NCI-H128 (cell line): Measurements from ENCODE around the gene GALC.

ENCODE experiments used
- DNase-seq: peaks from one replicate; lab custom pipeline; 2025; ENCODE audit not compliant: unreplicated experiment; lab: John Stamatoyannopoulos, UW

GALC gene

DNA sequence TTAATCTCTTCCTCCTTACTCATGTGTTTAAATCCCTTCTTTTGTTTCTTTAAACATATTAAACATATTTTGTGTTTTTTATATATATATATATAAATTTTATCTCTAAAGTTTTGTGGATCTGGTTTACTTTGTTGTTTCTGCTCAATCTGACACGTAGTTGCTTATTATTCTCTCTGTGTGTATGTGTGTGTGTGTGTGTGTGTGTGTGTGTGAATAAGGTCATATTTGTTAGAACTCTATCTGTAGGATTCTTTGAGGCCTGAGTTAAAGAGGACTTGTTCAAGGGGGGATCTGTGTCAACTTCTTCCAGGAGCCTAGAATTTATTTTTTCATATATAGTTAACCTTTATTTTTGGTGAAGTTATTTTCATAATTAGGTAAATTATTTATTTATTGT is 14.6 kb upstream of the GALC start:
- DNase-seq, result no peak

DNA sequence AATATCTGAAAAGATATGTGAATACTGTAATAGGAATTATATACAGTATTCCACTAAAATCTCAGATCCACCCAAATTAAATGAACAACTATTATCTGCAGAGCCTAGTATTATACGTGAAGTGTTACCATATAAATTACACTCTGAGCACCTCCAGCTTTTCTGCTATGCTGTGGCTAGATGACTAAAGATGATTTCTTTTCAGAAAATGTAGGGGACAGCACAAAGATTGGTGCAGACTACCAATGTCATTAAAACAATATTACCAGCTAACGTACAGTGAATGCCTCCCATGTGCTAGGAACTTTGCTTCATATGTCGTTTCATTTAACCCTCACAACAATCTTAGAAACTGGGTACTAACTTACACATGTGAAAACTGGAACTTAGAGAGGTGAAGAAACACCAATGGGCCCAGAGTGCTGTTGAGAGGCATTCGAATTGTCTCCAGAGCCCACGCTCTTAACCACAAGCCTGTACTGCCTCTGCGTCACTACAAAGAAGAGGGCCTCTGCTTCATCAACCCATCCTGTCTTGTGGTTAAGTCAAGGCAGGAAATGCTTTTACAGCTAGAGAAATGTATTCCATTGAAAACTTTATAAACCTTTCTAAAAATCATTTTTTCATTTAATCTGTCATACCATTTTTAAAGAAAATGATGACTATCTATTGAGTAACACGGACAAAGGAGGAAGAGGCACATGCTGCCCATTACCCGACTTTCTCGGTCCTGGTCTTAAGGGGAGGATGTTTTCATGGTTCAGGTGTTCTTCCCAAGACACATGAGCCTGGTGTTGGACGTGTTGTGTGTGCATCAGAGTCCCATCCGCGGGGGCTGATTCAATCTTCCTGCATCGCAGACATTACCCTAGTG is 13.2 kb upstream of the GALC start:
- no peak for DNase-seq

DNA sequence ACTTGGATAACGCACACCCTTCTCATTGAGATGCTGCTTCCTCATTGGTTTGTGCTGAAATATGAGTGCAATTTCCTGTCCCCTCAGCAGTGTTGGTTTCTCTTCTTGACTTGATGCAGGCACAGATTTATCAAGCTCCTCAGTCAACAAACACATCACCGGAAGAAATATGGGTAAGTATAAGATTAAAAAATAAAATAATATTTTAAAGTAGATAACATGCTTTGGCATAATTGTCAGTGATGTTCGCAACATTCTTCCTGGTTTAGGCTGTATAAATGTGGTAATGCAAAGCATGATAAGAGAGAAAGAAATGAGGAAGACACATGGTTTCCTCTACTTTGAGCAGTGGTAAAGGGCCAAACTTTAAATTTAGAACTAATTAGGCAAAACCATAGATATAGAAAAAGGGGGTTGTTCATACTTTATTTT is 12.1 kb upstream of the GALC start, which contains the start of gene GPR65:
Gene GPR65 (plus strand): TSS at position 86 of the 432 bp plus-strand sequence. CDS start 5,713 bp downstream, outside the sequence.
- no peak for DNase-seq

DNA sequence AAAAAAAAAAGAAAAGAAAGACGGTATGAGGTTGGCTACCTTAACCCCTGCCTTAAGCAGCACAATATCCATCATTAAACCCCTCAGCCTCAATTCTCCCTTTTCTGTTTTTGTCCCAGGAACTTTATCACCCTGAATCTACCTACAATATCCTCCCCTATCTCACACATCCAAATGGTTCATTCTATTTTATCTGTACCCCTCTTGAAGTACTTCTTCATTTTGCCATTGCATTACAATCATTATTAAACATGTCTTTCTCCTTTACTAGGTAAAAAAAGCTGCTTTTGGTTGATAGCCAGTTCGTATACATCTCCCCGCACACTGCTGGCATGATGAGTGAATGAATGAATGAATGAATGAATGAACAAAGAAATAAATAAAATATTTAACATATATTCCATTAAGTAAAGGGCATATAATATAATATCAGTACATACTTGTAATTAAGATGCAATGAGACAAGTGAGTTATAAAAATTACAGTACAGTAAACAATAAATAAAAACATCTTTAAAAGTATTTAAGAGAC is 11.6 kb upstream of the GALC start:
- DNase-seq, result no peak

DNA sequence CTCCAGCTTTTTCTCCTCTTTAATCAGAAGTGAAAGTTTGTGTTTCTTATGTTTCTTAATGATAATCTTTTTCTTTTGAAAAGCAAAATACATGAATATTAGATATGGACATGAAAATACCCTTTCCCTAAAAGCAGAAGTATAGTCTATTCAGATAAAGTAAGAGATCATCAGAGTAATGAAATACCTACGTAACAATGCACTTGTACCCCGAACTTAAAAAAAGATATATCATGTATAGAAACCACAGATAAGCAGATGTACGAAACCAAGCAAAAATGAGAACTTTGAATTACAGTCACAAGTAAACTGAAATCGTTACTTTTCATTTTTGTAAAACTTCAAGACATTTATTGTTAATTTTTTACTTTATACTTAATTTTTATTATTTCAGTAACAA is 10.4 kb upstream of the GALC start:
- DNase-seq, result no peak

DNA sequence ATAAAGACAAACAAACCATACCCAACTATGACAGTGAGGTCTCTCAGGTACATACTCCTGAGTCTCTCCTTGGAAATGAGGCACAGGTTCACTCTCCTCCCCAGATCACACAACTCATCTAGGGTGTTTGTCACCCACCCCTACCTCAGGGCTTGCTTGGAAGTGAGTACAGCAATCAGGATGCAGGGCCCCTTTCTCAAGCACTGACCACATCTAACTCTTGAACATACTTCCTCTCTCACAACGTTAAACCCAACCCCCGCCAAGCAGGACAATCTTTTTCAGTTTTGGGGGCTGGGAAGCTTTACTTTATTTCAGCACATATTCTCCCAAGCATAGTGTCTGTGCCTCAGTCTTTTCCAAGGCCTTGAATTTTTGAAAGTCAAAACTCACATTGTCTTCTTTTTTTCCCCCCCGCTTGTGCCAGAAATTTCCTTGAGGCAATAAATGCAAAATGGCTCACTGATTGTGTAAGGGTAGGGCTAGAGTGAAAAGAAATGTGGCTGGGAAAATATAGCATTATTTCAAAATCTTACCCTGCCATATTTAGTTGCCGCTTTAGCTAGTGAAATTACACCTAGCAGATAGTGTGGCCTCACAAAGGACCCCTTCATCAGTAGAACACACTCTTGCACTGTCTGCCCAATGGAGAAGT is 9.6 kb upstream of the GALC start:
- DNase-seq, result no peak

DNA sequence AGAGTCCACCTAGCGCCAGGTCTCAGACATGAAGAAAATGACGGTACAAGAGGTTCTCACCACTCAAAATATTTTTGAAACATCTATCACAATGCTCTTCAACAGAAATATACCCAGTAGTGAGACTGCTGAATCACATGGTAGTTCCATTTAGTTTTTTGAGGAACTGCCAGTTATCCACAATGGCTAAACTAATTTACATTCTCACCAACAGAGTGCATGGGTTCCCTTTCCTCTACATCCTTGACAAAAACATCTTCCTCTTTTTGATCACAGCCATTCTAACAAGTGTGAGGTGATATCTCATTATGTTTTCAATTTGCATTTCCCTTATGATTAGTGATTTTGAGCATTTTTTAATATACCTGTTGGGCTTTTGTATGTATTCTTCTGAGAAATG is 6.3 kb upstream of the GALC start:
- DNase-seq, result no peak

DNA sequence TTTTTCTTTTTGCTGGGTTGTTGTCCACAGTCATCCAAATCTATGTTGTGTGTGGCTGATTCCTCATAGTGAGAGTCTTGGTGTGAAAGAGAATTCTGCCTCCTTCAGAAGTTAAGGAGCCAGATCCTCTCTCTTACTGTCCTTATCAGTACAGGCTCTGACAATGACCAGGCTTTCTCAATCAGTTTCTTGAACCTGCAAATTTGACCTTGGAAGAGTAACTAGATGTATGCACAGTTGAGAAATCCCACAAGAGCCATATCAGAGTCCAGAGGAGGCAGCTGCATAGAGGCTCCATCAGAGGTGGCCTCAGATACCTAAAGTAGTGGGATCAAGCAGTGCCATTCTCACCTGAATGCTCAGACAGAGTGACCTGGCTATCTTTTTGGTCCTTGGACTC is 5.5 kb upstream of the GALC start:
- no peak for DNase-seq

DNA sequence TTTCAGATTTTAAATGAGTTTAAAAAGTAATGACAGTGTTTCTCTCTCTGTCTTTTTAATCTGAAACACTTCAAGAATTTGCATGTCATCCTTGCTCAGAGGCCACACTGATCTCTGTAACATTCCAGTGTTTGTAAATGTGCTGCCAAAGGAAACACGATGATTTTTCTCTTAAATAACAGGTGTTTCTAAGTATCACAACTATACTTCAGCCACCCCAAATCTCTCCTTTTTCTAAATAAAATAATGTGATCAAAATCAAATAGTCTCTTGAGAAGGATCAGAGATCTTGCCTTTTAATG is 3.3 kb upstream of the GALC start:
- DNase-seq, result no peak

DNA sequence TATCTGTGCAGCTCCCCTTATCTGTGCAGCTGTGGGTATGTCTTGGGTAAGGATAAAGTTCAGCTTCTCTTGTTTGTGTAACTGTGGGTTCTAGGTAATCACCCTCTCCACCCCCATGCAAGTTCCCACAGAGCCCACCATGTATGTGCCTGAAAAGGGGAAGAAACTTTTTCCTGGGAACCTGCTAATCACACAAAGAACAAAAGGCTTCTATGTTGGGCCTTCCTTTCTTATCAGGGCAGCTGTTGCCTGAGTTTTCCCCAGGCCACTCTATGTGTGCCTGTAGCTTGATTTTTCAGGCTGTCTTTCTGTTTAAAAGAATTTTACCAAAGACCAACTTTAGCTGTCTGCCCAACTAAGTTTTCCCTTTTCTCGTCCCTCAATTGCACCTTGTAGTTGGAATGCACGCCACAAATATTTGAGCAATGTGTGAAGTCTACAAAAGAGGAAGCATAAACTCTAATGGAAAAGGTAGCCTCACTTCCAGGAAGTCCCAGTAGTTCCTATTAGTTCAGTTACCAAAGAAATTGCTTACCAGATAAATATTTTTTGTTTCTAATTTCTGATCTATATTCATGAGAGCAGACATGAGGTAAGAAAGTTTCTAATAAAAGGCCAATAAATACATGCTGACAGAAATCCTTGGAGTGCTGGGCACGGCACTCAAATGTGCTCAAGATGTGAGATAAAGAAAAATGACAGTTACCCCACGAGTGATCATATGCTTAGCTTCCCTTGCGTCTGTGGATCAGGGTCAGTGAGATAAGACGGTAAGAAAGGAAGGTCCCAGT is 2.7 kb upstream of the GALC start:
- no peak for DNase-seq

DNA sequence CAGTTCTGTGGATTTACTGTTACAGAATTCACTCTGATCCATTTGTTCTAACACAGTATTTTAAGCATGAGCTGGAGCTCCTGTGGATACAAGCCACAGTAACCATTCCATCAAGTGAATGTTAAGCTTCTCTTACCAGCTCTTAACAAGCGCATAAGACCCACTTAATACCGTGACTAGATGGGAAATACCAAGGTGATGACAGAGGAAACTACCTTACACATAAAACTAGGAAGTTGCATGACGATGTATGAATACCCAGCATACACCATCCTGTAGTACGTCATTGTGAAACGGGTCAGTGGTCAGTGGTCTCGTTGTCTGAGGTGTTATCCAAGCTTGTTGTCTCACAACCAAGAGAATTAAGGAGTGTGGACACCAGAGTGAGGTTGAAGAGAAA is 2.0 kb upstream of the GALC start:
- no peak for DNase-seq

DNA sequence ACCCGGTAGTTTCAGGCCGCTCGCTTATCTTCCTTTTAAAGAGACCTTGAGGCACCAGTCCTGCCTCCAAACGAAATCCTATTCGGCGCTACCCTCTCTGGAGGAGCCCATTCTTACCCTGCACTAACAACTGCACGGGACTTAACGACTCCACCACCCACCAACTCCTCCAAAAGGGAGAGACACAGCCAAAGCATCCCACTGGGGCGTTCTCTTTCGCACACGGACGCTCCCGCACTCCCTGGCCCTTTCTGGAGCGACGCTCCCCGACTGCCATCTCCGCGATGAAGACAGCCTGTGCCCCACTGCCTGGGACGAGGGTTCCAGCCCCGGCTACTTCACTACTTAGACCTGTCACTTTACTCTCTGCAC is 650 bp downstream of the GALC start:
- DNase-seq, result no peak

DNA sequence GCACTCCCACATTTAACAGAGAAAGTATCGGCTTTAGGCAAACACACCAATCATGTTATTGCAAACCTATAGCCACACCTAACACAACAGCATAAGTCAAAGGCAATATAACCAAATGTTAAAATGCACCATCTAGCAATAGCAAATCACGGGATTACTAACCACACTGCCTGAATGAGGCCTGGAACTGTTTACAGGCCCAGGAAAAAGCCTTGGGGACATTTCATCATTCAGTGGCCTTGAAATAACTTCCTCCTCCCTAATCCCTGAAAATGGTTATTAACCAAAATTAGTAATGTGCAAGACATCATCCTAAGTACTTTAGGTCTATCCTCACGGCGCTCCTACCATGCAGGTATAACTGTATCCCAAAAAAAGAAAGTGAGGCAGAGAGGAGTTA is 2.3 kb downstream of the GALC start:
- DNase-seq, result no peak

DNA sequence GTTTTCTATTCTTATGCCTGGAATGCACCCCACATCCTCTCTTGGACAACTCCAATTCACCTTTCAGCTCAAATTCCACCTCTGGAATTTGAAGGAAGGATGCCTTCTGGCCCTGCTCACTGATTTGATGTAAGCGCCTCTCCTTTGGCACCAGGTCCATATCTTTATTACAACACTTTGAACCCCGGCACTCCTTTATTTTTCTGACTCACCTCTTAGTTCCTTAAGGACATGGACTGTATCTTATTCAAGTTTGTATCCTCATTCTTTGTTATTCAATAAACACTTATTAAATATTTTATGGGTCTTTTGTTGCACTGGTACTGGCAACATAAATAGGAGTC is 3.1 kb downstream of the GALC start:
- DNase-seq, result no peak

DNA sequence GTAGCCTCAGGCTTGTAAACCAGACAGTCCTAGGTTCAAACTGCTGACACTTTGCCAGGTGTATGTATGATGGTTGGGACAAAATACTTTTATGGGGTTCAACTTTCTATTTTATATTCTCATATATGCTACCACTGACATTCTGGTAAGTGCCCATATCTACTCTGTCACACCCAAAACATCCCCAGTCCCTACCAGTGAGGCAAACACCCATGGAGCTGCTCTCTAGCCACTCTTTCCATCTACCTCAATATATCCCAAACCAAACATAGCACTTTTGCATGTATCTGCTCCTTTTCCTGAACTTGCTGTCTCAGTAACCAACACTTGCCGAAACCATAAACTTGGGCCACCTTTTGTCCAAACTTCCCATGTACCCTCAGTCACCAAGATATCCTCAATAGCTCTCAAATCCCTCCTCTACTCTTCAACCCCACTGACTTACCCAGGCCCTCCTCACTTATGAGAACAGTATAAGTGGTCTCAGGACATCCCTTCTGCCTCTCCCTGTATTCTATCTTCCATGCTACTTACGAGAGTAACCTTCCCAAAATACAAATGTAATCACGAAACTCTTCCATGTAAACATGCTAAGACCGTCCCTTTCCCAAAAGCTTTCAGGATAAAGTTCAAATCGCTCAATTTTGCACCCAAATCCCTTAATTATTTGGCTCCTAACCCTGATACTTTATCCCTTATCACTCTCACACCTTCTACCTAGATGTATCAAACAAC is 3.6 kb downstream of the GALC start:
- DNase-seq, result no peak

DNA sequence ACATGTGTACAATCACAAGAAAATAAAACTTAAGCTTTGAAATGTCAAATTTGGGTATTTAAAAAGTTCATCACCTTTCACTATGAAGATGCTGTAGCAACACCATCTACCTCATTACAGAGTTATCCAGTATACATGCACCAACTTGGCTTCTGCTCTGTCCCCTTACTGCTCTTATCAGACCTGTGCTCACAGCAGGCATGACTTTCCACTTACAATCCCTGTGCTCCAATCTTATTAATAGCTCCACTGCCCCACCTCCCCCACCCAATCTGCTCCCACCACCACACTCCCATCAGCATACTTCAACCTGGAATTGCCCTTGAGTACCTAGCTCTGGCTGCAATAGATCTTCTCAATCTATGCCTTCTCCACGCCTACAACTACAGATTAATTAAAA is 13.3 kb downstream of the GALC start:
- DNase-seq, result no peak

DNA sequence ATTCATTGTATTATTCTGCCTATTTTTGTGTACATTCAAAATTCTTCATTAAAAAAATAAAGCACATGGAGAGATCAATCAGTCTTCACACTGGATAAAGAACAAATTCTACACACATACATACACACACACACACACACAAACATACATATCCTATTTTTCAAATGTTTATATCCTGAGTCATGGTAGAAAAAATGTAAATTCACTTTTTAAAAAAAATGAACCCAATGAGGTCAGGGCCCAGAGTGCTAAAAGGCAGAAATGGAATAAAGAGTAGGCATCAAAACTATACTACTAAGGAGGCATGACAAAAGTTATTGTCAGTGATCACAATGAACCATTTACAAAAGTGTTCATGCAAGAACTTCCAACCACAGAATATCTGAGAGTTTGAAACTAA is 17.3 kb downstream of the GALC start:
- no peak for DNase-seq

DNA sequence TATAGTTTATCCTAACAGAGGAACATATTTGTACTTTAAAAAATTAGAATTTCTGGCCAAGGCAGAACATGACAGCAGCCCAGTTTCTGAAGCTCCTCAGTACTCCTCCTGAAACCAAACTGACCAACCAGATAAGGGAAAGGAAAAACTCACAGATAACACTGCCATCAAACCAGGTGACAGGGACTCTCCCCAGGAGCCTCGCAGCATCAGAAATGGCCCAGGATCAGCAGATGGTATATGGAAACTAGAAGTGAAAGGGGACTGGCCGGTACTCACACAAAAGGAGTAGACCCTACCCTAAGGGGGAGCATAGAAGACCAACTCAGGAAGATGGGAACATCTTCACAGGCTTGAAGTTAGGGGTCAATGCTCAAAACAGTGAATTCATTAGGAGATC is 22.0 kb downstream of the GALC start:
- DNase-seq, result no peak

DNA sequence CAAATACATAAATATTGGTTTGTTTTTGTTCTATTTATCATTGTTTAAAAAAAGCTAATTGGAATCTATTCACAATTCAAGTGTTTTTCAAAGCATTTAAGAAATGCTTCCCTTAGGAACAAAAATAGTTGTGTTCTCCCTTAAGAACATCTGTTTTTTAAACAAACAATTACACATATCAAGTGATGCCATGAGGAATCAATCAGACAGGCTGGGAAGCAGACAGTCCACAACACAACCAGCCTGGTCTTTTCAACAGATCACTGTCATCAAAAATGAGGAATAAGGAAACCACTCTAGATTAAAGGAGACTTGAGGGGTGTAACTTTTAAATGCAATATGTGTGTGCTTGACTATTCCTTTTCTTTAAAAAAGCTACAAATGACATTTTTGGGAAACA is 25.5 kb downstream of the GALC start:
- no peak for DNase-seq

DNA sequence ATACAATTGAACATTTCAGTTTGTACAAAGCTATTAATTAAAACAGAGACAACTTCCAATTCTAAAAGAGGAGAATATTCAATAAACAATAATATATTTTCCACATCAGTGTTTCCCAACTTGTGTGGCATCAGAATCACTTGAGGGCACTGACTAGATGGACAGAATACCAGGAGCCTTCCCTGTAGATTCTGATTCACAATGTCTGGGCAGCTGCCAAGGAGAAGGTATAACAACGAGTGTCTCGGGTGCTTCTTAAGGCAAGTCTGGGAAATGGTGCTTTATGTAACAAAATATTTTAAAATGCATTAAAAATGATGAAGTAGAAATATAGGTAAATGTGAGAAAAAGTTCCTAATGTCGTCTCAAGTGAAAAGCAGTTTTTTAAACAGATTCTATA is 26.2 kb downstream of the GALC start:
- DNase-seq, result no peak

DNA sequence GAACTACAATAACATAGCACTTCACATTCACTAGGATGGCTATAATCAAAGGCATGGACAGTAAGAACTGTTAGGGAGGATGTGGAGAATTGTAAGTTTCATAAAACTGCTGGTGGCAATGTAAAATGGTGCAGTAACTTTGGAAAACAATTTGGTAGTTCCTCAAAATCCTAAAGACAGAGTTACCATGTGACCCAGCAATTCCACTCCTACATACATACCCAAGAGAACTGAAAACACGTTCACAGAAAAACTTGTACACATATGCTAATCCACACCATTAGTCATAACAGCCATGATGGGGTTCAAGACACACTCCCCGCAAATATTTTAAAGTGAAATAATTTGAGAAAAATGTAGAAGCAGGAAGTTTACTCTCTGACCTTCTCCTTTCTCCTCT is 31.7 kb downstream of the GALC start:
- no peak for DNase-seq
